Measurements from ENCODE around the gene HBM.
"Not testable (repeated sequence)": the region's sequence is repeated elsewhere in the genome, so short reads cannot be mapped to it uniquely, and the experiment has no call there.

Gene HBM

GRCh38 chr16:149024-149660 lies 16.6 kb upstream of the HBM start:
- DNase-seq = no peak

- DNase-seq = no peak
Measured at GRCh38 chr16:152141-153128, 13.3 kb upstream of the HBM start, which contains the start of gene HBZ. TSS of gene HBZ (plus strand) at chr16:152644. CDS start at chr16:152910, 266 bp downstream.

- DNase-seq = not testable (repeated sequence)
Measured at GRCh38 chr16:153129-153521, 12.7 kb upstream of the HBM start.

DNA sequence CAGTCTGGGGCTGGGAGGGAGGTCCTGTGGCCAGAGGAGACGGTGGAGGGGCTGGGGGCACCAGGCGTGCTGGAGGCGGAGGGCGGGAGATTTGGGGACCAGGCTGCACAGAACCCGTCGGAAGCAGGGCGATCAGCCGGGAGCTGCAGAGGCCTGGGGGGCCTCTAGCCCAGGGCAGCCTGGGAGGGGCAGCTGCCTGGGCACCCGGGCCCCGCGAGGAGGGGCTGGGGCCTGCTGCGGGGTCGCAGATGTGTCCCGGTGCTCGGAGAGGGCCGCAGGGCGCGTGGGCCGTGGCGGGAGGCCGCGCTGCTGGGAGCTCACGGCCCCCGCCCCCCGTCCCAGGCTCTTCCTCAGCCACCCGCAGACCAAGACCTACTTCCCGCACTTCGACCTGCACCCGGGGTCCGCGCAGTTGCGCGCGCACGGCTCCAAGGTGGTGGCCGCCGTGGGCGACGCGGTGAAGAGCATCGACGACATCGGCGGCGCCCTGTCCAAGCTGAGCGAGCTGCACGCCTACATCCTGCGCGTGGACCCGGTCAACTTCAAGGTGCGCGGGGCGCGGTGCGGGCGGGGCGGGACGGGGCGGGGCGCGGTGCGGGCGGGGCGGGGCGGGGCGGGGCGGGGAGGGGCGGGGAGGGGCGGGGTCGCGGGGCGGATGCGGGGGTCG lies 12.1 kb upstream of the HBM start:
- DNase-seq = not testable (repeated sequence)

DNA sequence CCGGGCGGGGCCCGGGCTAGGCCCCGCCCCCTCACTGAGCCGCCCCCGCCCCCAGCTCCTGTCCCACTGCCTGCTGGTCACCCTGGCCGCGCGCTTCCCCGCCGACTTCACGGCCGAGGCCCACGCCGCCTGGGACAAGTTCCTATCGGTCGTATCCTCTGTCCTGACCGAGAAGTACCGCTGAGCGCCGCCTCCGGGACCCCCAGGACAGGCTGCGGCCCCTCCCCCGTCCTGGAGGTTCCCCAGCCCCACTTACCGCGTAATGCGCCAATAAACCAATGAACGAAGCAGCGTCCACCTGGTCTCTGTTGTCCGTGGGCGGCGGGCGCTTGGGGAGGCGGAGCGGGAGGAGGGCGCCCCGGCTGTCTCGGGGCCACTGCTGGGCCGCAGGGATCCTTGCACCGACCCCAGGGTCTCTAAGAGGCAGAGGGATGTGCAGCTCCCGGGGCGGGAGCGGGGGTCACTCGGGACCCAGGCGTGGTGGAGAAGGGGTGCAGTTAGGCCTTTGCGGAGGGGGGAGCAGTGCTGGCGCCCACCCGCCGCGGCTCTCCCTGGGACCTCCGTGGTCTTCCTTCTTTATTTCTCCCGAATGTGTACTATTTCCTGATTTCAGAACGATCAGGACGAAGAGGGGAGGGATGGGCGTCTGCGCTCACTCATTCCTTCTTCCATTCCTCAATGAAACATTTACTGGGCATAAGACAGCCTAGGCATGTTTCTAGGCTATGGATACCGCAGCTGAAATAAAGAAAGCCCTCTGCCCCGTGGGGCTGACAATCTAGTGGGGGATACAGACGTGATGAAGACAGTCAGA lies 11.4 kb upstream of the HBM start:
- DNase-seq = no peak

- DNase-seq = no peak
Measured at GRCh38 chr16:155031-155398, 10.8 kb upstream of the HBM start.

GRCh38 chr16:159136-159849 lies 6.5 kb upstream of the HBM start:
- no peak for DNase-seq

- DNase-seq = not testable (repeated sequence)
Measured at GRCh38 chr16:160242-160641, 5.5 kb upstream of the HBM start.

DNA sequence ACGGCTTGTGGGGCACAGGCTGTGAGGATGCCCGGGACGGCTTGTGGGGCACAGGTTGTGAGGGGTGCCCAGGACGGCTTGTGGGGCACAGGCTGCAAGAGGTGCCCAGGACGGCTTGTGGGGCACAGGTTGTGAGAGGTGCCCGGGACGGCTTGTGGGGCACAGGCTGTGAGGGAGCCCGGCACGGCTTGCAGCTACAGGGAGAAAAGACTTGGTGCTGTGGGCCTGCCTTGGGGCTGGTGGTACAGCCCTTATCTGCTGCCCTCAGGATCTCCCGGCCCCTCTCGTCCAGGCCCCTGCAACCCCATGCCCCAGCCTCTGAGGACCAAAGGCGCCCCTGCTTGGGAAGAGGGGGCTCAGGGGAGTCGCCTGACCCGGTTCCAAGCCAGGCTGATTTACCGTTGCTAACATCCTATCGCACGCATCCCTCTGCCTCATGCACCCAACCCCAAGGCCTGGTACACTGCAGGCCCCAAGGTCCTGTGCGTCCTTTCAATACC lies 5.0 kb upstream of the HBM start:
- DNase-seq = no peak

GRCh38 chr16:162271-162991 lies 3.3 kb upstream of the HBM start:
- no peak for DNase-seq

DNA sequence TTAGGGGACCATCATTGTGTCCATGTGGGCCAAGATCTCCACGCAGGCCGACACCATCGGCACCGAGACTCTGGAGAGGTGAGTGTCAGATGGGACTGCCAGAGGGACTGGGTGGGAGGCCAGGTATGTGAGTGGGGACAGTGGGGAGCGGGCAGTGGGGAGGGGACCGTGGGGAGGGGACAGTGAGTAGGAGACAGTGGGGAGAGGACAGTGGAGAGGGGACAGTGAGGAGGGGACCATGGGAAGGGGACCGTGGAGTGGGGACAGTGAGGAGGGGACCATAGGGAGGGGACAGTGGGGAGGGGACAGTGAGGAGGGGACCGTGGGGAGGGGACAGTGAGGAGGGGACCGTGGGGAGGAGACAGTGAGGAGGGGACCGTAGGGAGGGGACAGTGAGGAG lies 2.6 kb upstream of the HBM start:
- DNase-seq = not testable (repeated sequence)

- DNase-seq = not testable (repeated sequence)
Measured at GRCh38 chr16:163696-164095, 2.1 kb upstream of the HBM start.

GRCh38 chr16:164134-164823 lies 1.5 kb upstream of the HBM start:
- not testable (repeated sequence) for DNase-seq

- no peak for DNase-seq
Measured at GRCh38 chr16:164827-165538, 795 bp upstream of the HBM start.

DNA sequence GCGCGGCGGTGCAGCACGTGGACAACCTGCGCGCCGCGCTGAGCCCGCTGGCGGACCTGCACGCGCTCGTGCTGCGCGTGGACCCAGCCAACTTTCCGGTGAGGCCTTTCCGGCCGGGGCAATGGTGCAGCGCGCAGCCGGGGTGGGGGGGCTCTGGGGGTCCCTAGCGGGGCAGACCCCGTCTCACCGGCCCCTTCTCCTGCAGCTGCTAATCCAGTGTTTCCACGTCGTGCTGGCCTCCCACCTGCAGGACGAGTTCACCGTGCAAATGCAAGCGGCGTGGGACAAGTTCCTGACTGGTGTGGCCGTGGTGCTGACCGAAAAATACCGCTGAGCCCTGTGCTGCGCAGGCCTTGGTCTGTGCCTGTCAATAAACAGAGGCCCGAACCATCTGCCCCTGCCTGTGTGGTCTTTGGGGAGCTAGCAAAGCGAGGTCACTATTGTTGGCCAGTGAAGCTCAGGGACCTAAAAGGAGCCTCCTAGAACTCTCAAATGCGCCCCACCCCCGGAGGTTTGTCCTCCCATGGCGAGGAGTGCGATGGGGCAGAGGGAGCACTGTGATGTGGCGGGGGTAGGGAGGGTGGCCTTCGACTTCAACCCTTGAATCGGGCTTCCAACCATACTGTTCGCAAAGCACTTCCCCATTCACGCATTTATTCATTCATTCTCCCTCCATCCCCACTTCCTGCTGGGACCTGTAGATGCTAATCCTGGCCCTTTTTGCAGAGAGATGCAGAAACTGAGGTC lies 770 bp downstream of the HBM start:
- no peak for DNase-seq

GRCh38 chr16:167122-167690 lies 1.4 kb downstream of the HBM start:
- no peak for DNase-seq

GRCh38 chr16:168424-168823 lies 2.6 kb downstream of the HBM start:
- DNase-seq = no peak

GRCh38 chr16:169014-169413 lies 3.2 kb downstream of the HBM start:
- no peak for DNase-seq

GRCh38 chr16:170088-170507 lies 4.3 kb downstream of the HBM start:
- not testable (repeated sequence) for DNase-seq
